GM21526 (cell line): Measurements from ENCODE around the gene MRPS17.

Experiments
- ATAC-seq: cut with Tn5 transposase; IDR thresholded peaks from one replicate; pipeline ENCODE4 v1.9.1; 2021; ENCODE audit warnings: moderate library complexity; ENCODE audit not compliant: unreplicated experiment, low FRiP score

Gene MRPS17

DNA sequence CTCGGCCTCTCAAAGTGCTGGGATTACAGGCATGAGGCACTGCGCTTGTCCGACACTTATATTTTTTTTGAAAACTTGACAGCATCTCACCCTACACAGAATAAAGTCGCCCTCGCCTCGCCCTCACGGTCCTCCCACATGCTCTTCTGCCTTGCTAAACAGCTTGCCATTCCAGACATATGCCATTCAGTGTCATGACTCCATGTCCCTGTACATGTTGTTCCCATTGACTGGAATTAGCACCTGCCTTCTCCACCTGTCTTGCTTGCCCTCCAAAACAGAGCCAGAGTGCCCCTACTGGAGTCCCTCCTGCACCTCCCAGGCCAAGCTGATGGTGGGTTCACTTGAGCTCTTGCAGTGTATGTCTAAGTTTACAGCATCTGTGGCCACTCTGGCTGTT, 18.9 kb downstream of the MRPS17 start:
- no peak for ATAC-seq

DNA sequence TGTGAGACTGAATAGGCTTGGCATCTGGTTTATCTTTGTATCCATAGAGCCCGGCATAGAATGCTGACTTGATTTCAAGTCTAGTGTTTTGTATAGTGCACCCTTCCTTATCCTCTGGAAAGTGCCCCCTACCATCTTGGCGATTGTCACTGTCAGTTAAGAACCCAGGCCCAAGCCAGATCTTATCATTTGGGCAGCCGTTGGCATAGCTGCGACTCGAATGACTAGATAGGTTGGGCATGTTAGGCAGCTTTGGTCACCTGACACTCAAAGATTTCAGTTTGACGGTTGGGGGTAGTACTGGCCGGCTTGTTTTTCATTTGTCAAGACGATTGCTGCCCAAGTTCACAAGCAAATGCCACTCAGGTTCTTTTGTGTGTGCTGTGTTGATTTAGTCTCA, 19.3 kb downstream of the MRPS17 start:
- ATAC-seq: no peak

- ATAC-seq: no peak
Observed at GRCh38 chr7:55973747-55974250, 22.1 kb downstream of the MRPS17 start.

DNA sequence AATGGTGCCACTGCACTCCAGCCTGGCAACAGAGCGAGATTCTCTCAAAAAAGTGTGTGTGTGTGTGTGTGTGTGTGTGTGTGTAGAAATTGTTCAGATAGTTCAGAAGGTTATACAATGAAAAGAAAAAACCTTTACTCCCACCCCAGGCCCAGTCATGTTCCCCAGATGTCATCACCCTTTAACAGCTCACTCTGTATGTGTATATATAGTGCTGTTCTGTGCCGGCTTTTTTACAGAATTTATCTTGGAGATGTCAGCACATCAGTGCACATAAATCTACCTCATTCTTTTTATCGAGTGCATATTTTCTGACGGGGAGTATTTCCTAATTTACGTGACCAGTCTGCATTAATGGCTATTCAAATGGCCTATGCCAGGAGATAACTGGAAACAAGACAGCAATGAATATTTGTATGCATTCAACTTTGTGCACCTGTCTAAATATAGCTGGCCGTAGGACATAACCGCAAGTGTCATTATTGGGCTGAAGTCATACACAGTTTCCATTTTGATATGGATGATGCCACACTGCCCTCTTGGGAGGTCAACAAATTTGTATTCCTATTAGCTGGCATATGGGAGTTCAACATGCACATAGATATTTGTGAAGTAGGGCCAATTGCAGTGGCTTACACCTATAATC, 24.4 kb downstream of the MRPS17 start:
- ATAC-seq: no peak

DNA sequence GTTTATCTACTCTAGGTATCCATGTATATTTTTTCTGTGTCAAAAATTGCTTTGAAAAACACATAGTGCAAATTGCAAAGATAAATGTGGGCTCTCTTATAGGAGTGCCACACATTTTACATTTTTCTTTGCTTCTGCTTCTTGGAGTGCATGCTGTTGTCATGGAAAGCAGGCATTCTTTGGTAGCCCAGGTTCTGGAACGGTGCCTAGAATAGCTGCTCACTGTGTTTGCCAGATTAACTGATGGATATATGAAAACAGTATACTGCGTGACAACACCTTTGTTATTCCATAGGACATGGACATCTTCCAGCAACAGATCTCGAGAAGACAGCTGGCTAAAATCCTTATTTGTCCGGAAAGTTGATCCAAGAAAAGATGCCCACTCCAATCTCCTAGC, 26.2 kb downstream of the MRPS17 start:
- no peak for ATAC-seq

DNA sequence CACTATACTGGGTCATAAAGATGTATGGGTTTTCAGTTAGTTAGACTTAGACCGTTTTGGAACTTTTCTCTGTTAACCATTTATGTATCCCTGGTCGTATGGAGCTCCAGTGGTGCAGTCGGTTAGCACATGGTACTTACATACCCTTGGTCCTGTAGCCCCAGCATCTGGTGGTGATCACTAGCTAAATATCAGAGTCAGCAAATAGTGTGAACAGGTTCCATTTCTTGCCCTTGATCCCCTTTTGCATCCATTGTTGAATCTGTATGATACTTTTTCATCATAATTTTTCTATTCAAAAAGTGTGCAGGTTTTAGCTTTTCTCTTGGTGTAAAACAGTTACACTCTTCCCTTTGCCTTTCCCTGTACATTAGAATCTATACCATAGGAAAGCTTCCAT, 28.6 kb downstream of the MRPS17 start:
- ATAC-seq: no peak

- ATAC-seq: no peak
Observed at GRCh38 chr7:55983537-55983936, 31.9 kb downstream of the MRPS17 start.

GRCh38 chr7:55992346-55992745, 40.7 kb downstream of the MRPS17 start:
- no peak for ATAC-seq

GRCh38 chr7:55996856-55997500, 45.3 kb downstream of the MRPS17 start:
- ATAC-seq: no peak

GRCh38 chr7:56003749-56004148, 52.1 kb downstream of the MRPS17 start:
- ATAC-seq: no peak
